HepG2 (cell line): ENCODE results near the gene BANP.
"Not testable (repeated sequence)": the region's sequence is repeated elsewhere in the genome, so short reads cannot be mapped to it uniquely, and the experiment has no call there.

Source experiments
- CHD4 ChIP-seq: fragments of 200-600 bp; sonication (generic); IDR thresholded peaks from 2 replicates; pipeline ENCODE4 v1.7.0; 2017; ENCODE audit warnings: mild to moderate bottlenecking, low read length, borderline replicate concordance
- ELF1 ChIP-seq: sonication (generic); formaldehyde crosslinking; IDR thresholded peaks from 2 replicates; pipeline ENCODE4 v1.4.0; 2020; ENCODE audit warnings: missing genetic modification reagents
- MBD4 ChIP-seq: IDR thresholded peaks from 2 replicates; pipeline ENCODE4 v1.6.1; 2012; ENCODE audit warnings: low read length, inconsistent platforms, borderline replicate concordance
- PHB2 ChIP-seq: fragments of 450-650 bp; IDR thresholded peaks from 2 replicates; pipeline ENCODE4 v1.6.1; 2018; ENCODE audit not compliant: partially characterized antibody
- POLR2A ChIP-seq, 2 experiments: IDR thresholded peaks; 2 replicates each; pipeline ENCODE4 v1.6.1; 2011; ENCODE audit warnings: low read depth in 2 of 2, low read length in 2 of 2, mild to moderate bottlenecking in 1 of 2, moderate library complexity in 1 of 2; ENCODE audit not compliant: insufficient read depth in 1 of 2
- TAF1 ChIP-seq: sonication (generic); formaldehyde crosslinking; IDR thresholded peaks from 2 replicates; pipeline ENCODE4 v1.4.0; 2020; ENCODE audit warnings: missing genetic modification reagents
- ZNF282 ChIP-seq: fragments of 450-650 bp; IDR thresholded peaks from 2 replicates; pipeline ENCODE4 v1.6.1; 2018; ENCODE audit not compliant: partially characterized antibody
- ZNF720 ChIP-seq: sonication (generic); formaldehyde crosslinking; IDR thresholded peaks from 2 replicates; pipeline ENCODE4 v1.4.0; 2020; ENCODE audit warnings: missing genetic modification reagents
- ZNF768 ChIP-seq: sonication (generic); formaldehyde crosslinking; IDR thresholded peaks from 2 replicates; pipeline ENCODE4 v1.4.0; 2020; ENCODE audit warnings: missing genetic modification reagents

GRCh38 chr16:88019041-88019820 lies 68.0 kb downstream of the BANP start:
- TF ChIP-seq ZNF282; TAF1; ZNF720 (CRISPR knock-in tag); POLR2A (IDR thresholded peaks at IDR 0.05; ENCODE audit: insufficient read depth in 1 of 2, low read depth in 2 of 2, low read length in 2 of 2); ELF1 (CRISPR knock-in tag); ZNF768 (CRISPR knock-in tag); MBD4; PHB2; CHD4: not testable (repeated sequence)
